ENCODE results near the gene CDK16. TPM values are rescaled to one million over a fixed set of nuclear protein-coding genes. Genes with fewer than 3 reads are reported as not detected.

CDK16 gene
- total and polyA plus RNA-seq, 2 donors (not counting 1 experiment from before 2014, with no cell fraction given) = 57.6 to 104 TPM

GRCh38 chrX:47233333-47234113 lies 15.0 kb downstream of the CDK16 start:
- Histone ChIP-seq H3K9ac (ENCODE audit: insufficient read depth, low read length) (peak overlapping the region; percentile 79), H3K4me1 (ENCODE audit: control insufficient read depth, extremely low read depth, insufficient read depth, low read length) (no peaks in the 10 kb centered on the region), H3K36me3 (ENCODE audit: control insufficient read depth, insufficient read depth, low read length) (peaks cover 2% of the 10 kb centered on the region), H4K20me1 (ENCODE audit: control insufficient read depth, extremely low read depth, insufficient read depth, low read length) (no peaks in the 10 kb centered on the region), H3K9me3 (ENCODE audit: control insufficient read depth, insufficient read depth, low read depth, low read length) (no peaks in the 10 kb centered on the region), H2AFZ (ENCODE audit: low read length) (no peak overlapping the region), H3K27ac (ENCODE audit: insufficient read depth, low read length) (peak overlapping the region; percentile 94), H3K4me3 (replicated peaks in 1 of 4; ENCODE audit: control extremely low read depth in 1 of 4, insufficient read depth in 1 of 4, low read depth in 3 of 4, low read length in 4 of 4) (peak overlapping the region; percentile 55 to 91 (median 72)), H3K27me3 (ENCODE audit: control insufficient read depth, insufficient read depth, low read length) (no peaks in the 10 kb centered on the region), H3K4me2 (ENCODE audit: extremely low read depth, insufficient read depth, low read length) (peak overlapping the region; percentile 69), H3K79me2 (ENCODE audit: control insufficient read depth, insufficient read depth, low read length) (peaks cover 34% of the 10 kb centered on the region)
- TF ChIP-seq EZH2 (IDR thresholded peaks at IDR 0.05; ENCODE audit: low read length, missing control alignments) (no peak), CTCF (conservative IDR thresholded peaks at IDR 0.05 in 1 of 2, IDR thresholded peaks at IDR 0.05 in 1 of 2; ENCODE audit: low read depth in 1 of 2, low read length in 2 of 2) (no peak)
- DNase-seq (ENCODE audit: low read depth in 2 of 2) = peak; percentile 97 to 98

- Histone ChIP-seq H3K9me3 (ENCODE audit: control insufficient read depth, insufficient read depth, low read depth, low read length) (no peaks in the 10 kb centered on the region), H2AFZ (ENCODE audit: low read length) (no peak overlapping the region), H3K79me2 (ENCODE audit: control insufficient read depth, insufficient read depth, low read length) (peaks cover 35% of the 10 kb centered on the region), H3K4me2 (ENCODE audit: extremely low read depth, insufficient read depth, low read length) (peak overlapping the region; percentile 69), H3K4me3 (replicated peaks in 1 of 4; ENCODE audit: control extremely low read depth in 1 of 4, insufficient read depth in 1 of 4, low read depth in 3 of 4, low read length in 4 of 4) (peak overlapping the region; percentile 55 to 91 (median 72)), H3K9ac (ENCODE audit: insufficient read depth, low read length) (no peak overlapping the region), H3K27me3 (ENCODE audit: control insufficient read depth, insufficient read depth, low read length) (no peaks in the 10 kb centered on the region), H3K27ac (ENCODE audit: insufficient read depth, low read length) (peak overlapping the region; percentile 94), H3K36me3 (ENCODE audit: control insufficient read depth, insufficient read depth, low read length) (no peaks in the 10 kb centered on the region), H3K4me1 (ENCODE audit: control insufficient read depth, extremely low read depth, insufficient read depth, low read length) (no peaks in the 10 kb centered on the region), H4K20me1 (ENCODE audit: control insufficient read depth, extremely low read depth, insufficient read depth, low read length) (no peaks in the 10 kb centered on the region)
- peak in 1 of 2 donors; percentile 43 for DNase-seq (ENCODE audit: low read depth in 2 of 2)
- TF ChIP-seq EZH2 (IDR thresholded peaks at IDR 0.05; ENCODE audit: low read length, missing control alignments) (no peak), CTCF (conservative IDR thresholded peaks at IDR 0.05 in 1 of 2, IDR thresholded peaks at IDR 0.05 in 1 of 2; ENCODE audit: low read depth in 1 of 2, low read length in 2 of 2) (no peak)
Observed at GRCh38 chrX:47234583-47234982, 16.1 kb downstream of the CDK16 start.

DNA sequence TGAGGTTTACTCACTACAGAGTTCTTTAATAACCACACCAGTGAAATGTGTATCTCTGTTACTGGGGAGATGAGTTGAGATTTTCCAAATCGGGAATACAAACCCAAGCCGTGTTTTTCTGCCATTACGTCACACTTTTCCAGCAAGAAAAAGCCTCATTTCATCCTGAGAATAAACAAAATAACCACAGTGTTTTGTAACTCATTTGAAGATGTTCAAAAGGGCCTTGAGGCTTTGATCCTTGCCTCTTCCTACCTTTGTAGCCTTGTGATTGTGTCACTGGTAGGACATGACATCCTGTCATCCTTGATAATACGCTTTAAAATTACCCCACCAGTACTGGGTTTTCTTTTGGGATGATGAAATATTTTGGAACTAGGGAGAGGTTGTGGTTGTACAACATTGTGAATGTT lies 17.2 kb downstream of the CDK16 start:
- Histone ChIP-seq H3K4me2 (ENCODE audit: extremely low read depth, insufficient read depth, low read length) (peak overlapping the region; percentile 35), H3K4me3 (replicated peaks in 1 of 4; ENCODE audit: control extremely low read depth in 1 of 4, insufficient read depth in 1 of 4, low read depth in 3 of 4, low read length in 4 of 4) (no peak overlapping the region), H2AFZ (ENCODE audit: low read length) (no peak overlapping the region), H3K4me1 (ENCODE audit: control insufficient read depth, extremely low read depth, insufficient read depth, low read length) (no peaks in the 10 kb centered on the region), H4K20me1 (ENCODE audit: control insufficient read depth, extremely low read depth, insufficient read depth, low read length) (no peaks in the 10 kb centered on the region), H3K27me3 (ENCODE audit: control insufficient read depth, insufficient read depth, low read length) (no peaks in the 10 kb centered on the region), H3K9me3 (ENCODE audit: control insufficient read depth, insufficient read depth, low read depth, low read length) (no peaks in the 10 kb centered on the region), H3K9ac (ENCODE audit: insufficient read depth, low read length) (no peak overlapping the region), H3K27ac (ENCODE audit: insufficient read depth, low read length) (peak overlapping the region; percentile 47), H3K79me2 (ENCODE audit: control insufficient read depth, insufficient read depth, low read length) (peaks cover 35% of the 10 kb centered on the region), H3K36me3 (ENCODE audit: control insufficient read depth, insufficient read depth, low read length) (peaks cover 2% of the 10 kb centered on the region)
- TF ChIP-seq EZH2 (IDR thresholded peaks at IDR 0.05; ENCODE audit: low read length, missing control alignments) (no peak), CTCF (conservative IDR thresholded peaks at IDR 0.05 in 1 of 2, IDR thresholded peaks at IDR 0.05 in 1 of 2; ENCODE audit: low read depth in 1 of 2, low read length in 2 of 2) (no peak)
- peak in 1 of 2 donors; percentile 47 for DNase-seq (ENCODE audit: low read depth in 2 of 2)
